SK-N-MC (cell line): Measurements from ENCODE around the gene LEO1.

Experiments
- EZH2 ChIP-seq: fragments of 200-600 bp; sonication (generic); IDR thresholded peaks from one replicate; pipeline ENCODE4 v1.6.1; 2017; ENCODE audit warnings: antibody characterized with exemption
- FOXP2 ChIP-seq: optimal IDR thresholded peaks from 2 replicates; pipeline ENCODE3; 2011; ENCODE audit warnings: mild to moderate bottlenecking, moderate library complexity; ENCODE audit not compliant: insufficient read depth; ENCODE audit errors: extremely low read length, control extremely low read depth
- POLR2AphosphoS5 ChIP-seq: IDR thresholded peaks from 2 replicates; pipeline ENCODE4 v1.6.1; 2012; ENCODE audit warnings: mild to moderate bottlenecking, low read depth, low read length, borderline replicate concordance

DNA sequence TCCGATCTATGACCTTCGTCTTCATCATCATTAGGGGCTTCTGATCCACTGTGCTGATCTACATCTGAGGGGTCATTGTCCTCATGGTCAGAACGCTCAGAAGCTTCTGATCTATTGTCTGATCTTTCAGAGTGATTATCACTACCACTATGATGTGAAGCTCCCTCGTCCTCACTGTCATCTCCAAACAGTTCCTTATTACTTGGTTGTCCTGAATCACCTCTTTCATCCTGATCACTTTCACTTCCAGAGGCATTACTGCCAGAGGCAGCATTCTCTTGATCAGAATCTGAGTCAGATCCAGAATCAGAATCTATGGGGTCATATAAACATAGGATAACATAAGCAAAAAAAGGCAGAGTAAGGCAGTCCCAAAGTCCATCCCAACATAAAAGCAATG lies 5.4 kb downstream of the LEO1 start:
- TF ChIP-seq POLR2AphosphoS5 (no peak), EZH2 (no peak), FOXP2 (no peak)
